SK-N-SH treated with all-trans-retinoic acid at 6 μM for 48 hours (cell line): ENCODE measurements around the gene BACH2.

ENCODE experiments used
- ARNTL ChIP-seq: fragments of 450-650 bp; formaldehyde crosslinking; IDR thresholded peaks from 2 replicates; pipeline ENCODE4 v1.5.0; 2020; ENCODE audit warnings: low read depth, mild to moderate bottlenecking, moderate library complexity, borderline replicate concordance
- TF ChIP-seq, protein P1 (sequence below): fragments of 250-450 bp; sonication (Bioruptor Pico); IDR thresholded peaks from 2 replicates; pipeline ENCODE4 v1.8.0; 2020; ENCODE audit warnings: mild to moderate bottlenecking, moderate library complexity, borderline replicate concordance
- TF ChIP-seq, protein P2 (sequence below): fragments of 250-450 bp; sonication (Bioruptor Pico); IDR thresholded peaks from 2 replicates; pipeline ENCODE4 v1.5.1; 2021; ENCODE audit warnings: mild to moderate bottlenecking, moderate library complexity

DNA sequence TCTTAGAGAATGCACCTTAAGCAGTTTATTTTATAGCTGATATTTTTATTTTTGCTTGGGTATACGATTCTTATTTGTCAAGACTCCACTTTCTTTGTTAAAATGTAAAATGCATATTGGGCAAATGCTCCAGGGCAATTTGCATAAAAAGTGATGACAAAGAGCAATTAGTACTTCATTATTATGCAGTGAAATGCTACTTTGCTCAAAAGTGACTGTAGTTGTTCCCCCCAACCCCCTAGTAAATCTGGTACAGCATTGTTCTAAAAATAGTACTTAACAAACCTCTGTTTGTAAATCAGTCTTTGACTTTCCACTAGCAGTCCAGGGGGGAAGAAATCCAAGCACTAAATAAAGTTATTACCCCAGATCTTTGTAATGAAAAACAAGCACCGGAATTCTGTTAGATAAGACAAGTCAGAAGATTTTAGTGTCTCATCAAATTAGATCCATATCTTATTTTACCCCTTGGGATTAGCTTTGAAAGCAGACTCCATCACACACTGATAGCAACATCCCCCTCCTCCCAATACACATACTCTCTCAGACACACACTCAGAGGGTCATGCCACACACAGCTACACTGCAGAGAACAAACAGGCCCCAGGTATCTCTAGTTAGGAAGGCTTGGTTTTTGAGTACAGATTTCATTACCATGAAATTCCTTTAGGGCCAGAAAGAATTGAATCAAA lies 32.9 kb upstream of the BACH2 start:
- TF ChIP-seq, protein P1, sequence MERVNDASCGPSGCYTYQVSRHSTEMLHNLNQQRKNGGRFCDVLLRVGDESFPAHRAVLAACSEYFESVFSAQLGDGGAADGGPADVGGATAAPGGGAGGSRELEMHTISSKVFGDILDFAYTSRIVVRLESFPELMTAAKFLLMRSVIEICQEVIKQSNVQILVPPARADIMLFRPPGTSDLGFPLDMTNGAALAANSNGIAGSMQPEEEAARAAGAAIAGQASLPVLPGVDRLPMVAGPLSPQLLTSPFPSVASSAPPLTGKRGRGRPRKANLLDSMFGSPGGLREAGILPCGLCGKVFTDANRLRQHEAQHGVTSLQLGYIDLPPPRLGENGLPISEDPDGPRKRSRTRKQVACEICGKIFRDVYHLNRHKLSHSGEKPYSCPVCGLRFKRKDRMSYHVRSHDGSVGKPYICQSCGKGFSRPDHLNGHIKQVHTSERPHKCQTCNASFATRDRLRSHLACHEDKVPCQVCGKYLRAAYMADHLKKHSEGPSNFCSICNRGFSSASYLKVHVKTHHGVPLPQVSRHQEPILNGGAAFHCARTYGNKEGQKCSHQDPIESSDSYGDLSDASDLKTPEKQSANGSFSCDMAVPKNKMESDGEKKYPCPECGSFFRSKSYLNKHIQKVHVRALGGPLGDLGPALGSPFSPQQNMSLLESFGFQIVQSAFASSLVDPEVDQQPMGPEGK (CRISPR knock-in tag) = no peak
- no peak for TF ChIP-seq ARNTL (CRISPR knock-in tag)
- TF ChIP-seq, protein P2, sequence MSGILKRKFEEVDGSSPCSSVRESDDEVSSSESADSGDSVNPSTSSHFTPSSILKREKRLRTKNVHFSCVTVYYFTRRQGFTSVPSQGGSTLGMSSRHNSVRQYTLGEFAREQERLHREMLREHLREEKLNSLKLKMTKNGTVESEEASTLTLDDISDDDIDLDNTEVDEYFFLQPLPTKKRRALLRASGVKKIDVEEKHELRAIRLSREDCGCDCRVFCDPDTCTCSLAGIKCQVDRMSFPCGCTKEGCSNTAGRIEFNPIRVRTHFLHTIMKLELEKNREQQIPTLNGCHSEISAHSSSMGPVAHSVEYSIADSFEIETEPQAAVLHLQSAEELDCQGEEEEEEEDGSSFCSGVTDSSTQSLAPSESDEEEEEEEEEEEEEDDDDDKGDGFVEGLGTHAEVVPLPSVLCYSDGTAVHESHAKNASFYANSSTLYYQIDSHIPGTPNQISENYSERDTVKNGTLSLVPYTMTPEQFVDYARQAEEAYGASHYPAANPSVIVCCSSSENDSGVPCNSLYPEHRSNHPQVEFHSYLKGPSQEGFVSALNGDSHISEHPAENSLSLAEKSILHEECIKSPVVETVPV = no peak
